Loucy (cell line): Measurements from ENCODE around the gene KDR.

Source experiments
- H2AFZ ChIP-seq: fragments of 200-600 bp; sonication (generic); 2 replicates; pipeline ENCODE4 v1.6.0; 2016; ENCODE audit warnings: antibody characterized with exemption, mild to moderate bottlenecking, low read length, moderate library complexity
- H3F3A ChIP-seq: fragments of 200-600 bp; 2 replicates; pipeline ENCODE4 v1.6.0; 2016; ENCODE audit warnings: antibody characterized with exemption, low read depth, mild to moderate bottlenecking
- H3K27me3 ChIP-seq: fragments of 200-600 bp; sonication (generic); 2 replicates; pipeline ENCODE4 v1.6.1; 2014; ENCODE audit warnings: low read length, mild to moderate bottlenecking; ENCODE audit not compliant: insufficient read depth, poor library complexity, severe bottlenecking
- H3K36me3 ChIP-seq: fragments of 200-600 bp; sonication (generic); 2 replicates; pipeline ENCODE4 v1.6.1; 2016; ENCODE audit warnings: low read length; ENCODE audit not compliant: insufficient read depth
- H3K4me1 ChIP-seq: fragments of 200-600 bp; sonication (generic); 2 replicates; pipeline ENCODE4 v1.5.1; 2014; ENCODE audit warnings: low read length, mild to moderate bottlenecking; ENCODE audit not compliant: insufficient read depth, poor library complexity, severe bottlenecking
- H3K4me2 ChIP-seq: fragments of 200-600 bp; sonication (generic); 2 replicates; pipeline ENCODE4 v1.6.0; 2014; ENCODE audit warnings: antibody characterized with exemption, low read length, low read depth, mild to moderate bottlenecking; ENCODE audit not compliant: poor library complexity, severe bottlenecking
- H3K4me3 ChIP-seq: fragments of 200-600 bp; sonication (generic); 2 replicates; pipeline ENCODE4 v1.5.1; 2014; ENCODE audit warnings: low read length, mild to moderate bottlenecking, mixed read lengths; ENCODE audit not compliant: poor library complexity, severe bottlenecking
- H3K79me2 ChIP-seq: fragments of 200-600 bp; sonication (generic); 2 replicates; pipeline ENCODE4 v1.6.1; 2014; ENCODE audit warnings: low read length; ENCODE audit not compliant: insufficient read depth
- H3K9ac ChIP-seq: fragments of 200-600 bp; sonication (generic); 2 replicates; pipeline ENCODE4 v1.6.0; 2014; ENCODE audit warnings: mild to moderate bottlenecking, low read depth, low read length, moderate library complexity; ENCODE audit not compliant: poor library complexity, severe bottlenecking
- H3K9me2 ChIP-seq: fragments of 200-600 bp; sonication (generic); replicated peaks from 2 replicates; pipeline ENCODE4 v1.6.1; 2016; ENCODE audit warnings: low read depth, low read length, mixed read lengths
- H3K9me3 ChIP-seq: fragments of 200-600 bp; sonication (generic); 2 replicates; pipeline ENCODE4 v1.6.1; 2014; ENCODE audit warnings: mild to moderate bottlenecking, antibody characterized with exemption, low read length, low read depth; ENCODE audit not compliant: insufficient read depth
- H4K20me1 ChIP-seq: fragments of 200-600 bp; sonication (generic); 2 replicates; pipeline ENCODE4 v1.6.0; 2014; ENCODE audit warnings: antibody characterized with exemption, low read length, mild to moderate bottlenecking; ENCODE audit not compliant: insufficient read depth, poor library complexity, severe bottlenecking
- EZH2phosphoT487 ChIP-seq: fragments of 200-600 bp; IDR thresholded peaks from 2 replicates; pipeline ENCODE4 v1.6.1; 2018; ENCODE audit warnings: antibody characterized with exemption, mild to moderate bottlenecking, moderate library complexity, borderline replicate concordance
- TF ChIP-seq, protein P1 (sequence below): fragments of 200-600 bp; sonication (generic); conservative IDR thresholded peaks from 2 replicates; pipeline ENCODE4 v1.5.1; 2014; ENCODE audit warnings: mild to moderate bottlenecking, antibody characterized with exemption, low read length

Gene KDR

DNA sequence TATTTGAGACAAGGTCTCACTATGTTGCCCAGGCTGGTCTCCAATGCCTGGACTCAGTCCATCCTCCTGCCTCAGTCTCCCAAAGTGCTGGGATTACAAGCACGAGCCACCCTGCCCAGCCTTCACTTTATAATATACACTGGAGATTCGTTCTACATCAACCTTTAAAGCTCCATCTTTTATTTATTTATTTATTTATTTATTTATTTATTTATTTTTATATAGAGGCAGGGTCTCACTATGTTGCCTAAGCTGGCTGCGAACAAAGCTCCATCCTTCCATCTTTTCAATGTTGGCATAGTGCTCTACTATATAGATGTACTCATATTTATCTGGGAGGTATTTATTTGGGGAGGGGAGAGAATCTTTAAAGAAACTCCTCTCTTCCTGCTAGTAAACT is 1.7 kb upstream of the KDR start:
- H3K9ac ChIP-seq, result no peak overlapping the region
- H3K27me3 ChIP-seq, result no peaks in the 10 kb centered on the region
- H3K4me2 ChIP-seq, result no peak overlapping the region
- H3F3A ChIP-seq, result no peaks in the 10 kb centered on the region
- H4K20me1 ChIP-seq, result no peaks in the 10 kb centered on the region
- TF ChIP-seq, protein P1, sequence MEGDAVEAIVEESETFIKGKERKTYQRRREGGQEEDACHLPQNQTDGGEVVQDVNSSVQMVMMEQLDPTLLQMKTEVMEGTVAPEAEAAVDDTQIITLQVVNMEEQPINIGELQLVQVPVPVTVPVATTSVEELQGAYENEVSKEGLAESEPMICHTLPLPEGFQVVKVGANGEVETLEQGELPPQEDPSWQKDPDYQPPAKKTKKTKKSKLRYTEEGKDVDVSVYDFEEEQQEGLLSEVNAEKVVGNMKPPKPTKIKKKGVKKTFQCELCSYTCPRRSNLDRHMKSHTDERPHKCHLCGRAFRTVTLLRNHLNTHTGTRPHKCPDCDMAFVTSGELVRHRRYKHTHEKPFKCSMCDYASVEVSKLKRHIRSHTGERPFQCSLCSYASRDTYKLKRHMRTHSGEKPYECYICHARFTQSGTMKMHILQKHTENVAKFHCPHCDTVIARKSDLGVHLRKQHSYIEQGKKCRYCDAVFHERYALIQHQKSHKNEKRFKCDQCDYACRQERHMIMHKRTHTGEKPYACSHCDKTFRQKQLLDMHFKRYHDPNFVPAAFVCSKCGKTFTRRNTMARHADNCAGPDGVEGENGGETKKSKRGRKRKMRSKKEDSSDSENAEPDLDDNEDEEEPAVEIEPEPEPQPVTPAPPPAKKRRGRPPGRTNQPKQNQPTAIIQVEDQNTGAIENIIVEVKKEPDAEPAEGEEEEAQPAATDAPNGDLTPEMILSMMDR, result no peak
- TF ChIP-seq EZH2phosphoT487, result no peak
- H3K79me2 ChIP-seq, result no peaks in the 10 kb centered on the region
- no peak overlapping the region for H3K4me3 ChIP-seq
- H3K36me3 ChIP-seq, result no peaks in the 10 kb centered on the region
- H3K9me3 ChIP-seq, result no peaks in the 10 kb centered on the region
- H3K4me1 ChIP-seq, result no peaks in the 10 kb centered on the region
- no peaks in the 10 kb centered on the region for H3K9me2 ChIP-seq
- H2AFZ ChIP-seq, result no peak overlapping the region

DNA sequence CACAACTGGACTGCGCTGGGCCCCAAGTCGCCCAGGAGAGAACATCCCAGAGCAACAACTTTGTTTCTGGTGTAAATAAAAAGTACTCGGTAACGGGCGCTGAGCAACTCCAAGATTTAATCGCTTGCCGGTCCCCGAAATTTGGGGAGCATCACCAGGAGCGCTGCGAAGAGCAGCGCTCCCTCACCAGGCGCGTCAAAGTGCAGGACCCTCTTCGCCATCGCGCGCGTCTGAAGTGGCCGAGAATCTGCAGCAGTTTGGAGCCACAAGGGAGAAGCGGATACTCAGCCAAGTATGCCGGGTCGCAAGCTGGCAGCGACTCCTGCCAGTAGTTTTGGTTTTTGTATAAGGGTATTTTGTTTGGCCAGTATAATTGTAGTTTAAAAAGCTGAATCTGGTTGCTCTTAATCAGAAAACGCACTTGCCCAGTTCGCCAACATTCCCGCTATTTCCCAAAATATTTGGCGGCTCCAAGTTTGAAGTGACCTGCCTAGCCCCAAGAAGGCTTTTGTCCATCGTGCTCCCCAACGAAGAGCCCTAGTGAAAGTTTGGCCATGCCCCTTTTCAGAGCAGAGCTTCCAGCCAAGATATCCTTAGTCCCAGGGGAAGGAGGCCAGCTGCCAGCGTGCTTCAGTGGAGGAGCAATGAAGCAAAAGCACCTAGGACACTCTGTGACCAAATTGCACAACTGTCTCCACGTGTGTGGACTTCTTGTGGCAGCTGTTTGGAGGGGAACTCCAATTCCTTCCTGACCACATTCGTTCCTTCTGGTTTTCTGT is 557 bp upstream of the KDR start:
- Histone ChIP-seq H3K4me3 (no peak overlapping the region), H3K9me3 (no peaks in the 10 kb centered on the region), H3F3A (no peaks in the 10 kb centered on the region), H3K9me2 (no peaks in the 10 kb centered on the region), H2AFZ (no peak overlapping the region), H3K4me1 (no peaks in the 10 kb centered on the region), H3K36me3 (no peaks in the 10 kb centered on the region), H3K9ac (no peak overlapping the region), H3K27me3 (no peaks in the 10 kb centered on the region), H3K79me2 (no peaks in the 10 kb centered on the region), H3K4me2 (no peak overlapping the region), H4K20me1 (no peaks in the 10 kb centered on the region)
- TF ChIP-seq, protein P1, result no peak
- no peak for TF ChIP-seq EZH2phosphoT487

DNA sequence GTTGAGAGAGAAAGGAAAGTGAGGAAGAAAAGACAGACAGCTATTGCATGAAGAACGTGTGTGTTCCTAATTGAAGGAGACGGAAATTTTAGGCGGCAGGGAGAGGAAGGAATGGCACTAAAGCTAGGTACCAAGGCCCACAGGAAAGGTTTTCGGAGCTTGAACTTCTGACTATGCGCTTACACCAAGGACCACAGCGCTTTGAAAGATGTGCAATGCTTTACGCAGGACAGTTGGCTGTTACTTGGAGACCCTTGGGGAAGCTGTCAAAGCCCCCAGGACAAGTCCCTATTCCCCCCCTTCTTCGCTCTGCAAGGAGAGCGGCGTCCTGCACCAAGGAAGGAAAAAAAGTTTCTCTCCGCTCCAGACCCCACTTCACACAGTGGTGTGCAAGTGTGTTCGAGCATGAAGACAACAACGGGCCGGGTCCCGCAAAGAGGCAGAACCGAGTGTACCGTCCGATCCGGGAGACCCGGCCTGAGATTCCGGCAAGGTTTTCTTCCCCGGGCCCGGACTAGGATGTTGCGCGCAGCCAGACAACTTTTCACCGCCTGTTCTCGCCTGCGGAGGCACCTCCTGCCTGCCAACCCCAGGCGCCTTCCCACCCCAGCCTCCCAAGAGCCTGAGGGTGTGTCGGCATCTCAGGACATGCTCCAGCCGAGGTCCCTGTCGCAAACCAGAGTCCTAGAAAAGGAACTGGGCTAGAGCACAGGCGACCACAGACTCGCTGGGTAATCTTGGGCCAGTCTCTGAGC is 896 bp downstream of the KDR start:
- Histone ChIP-seq H3K9me2 (no peaks in the 10 kb centered on the region), H3K4me3 (no peak overlapping the region), H3K9ac (no peak overlapping the region), H3K4me1 (no peaks in the 10 kb centered on the region), H3K9me3 (no peaks in the 10 kb centered on the region), H3K4me2 (no peak overlapping the region), H3K27me3 (no peaks in the 10 kb centered on the region), H4K20me1 (no peaks in the 10 kb centered on the region), H2AFZ (no peak overlapping the region), H3K79me2 (no peaks in the 10 kb centered on the region), H3F3A (no peaks in the 10 kb centered on the region), H3K36me3 (no peaks in the 10 kb centered on the region)
- TF ChIP-seq, protein P1, result no peak
- TF ChIP-seq EZH2phosphoT487, result no peak
